Ascending aorta (tissue), 2 donors: ENCODE data around the gene CASZ1. TPM values are rescaled to one million over a fixed set of nuclear protein-coding genes. Genes with fewer than 3 reads are reported as not detected.

ENCODE experiments used
- DNase-seq, 2 donors: peaks; one replicate each; pipeline ENCODE4 v3.0.0-alpha.2; 2019; ENCODE audit warnings: low spot score in 2 of 2
- H3K27ac ChIP-seq, 2 donors: fragments of 200-600 bp; sonication (generic); one replicate each; pipeline ENCODE4 v1.5.1; 2016 to 2017; ENCODE audit warnings: mild to moderate bottlenecking in 1 of 2
- H3K27me3 ChIP-seq: fragments of 200-600 bp; sonication (generic); one replicate; pipeline ENCODE4 v1.5.1; 2017
- H3K36me3 ChIP-seq, 2 donors: fragments of 200-600 bp; sonication (generic); one replicate each; pipeline ENCODE4 v1.5.1; 2016
- H3K4me1 ChIP-seq, 2 donors: fragments of 200-600 bp; sonication (generic); one replicate each; pipeline ENCODE4 v1.5.1; 2016 to 2017; ENCODE audit warnings: mild to moderate bottlenecking in 1 of 2
- H3K4me3 ChIP-seq, 2 donors: fragments of 200-600 bp; sonication (generic); one replicate each; pipeline ENCODE4 v1.5.1; 2016 to 2017; ENCODE audit warnings: mild to moderate bottlenecking in 1 of 2
- H3K9me3 ChIP-seq, 2 donors: fragments of 200-600 bp; sonication (generic); one replicate each; pipeline ENCODE4 v1.5.1; 2016
- CTCF ChIP-seq, 3 experiments: fragments of 200-600 bp in 2 of 3; fragments of 450-650 bp in 1 of 3; sonication (generic) in 2 of 3; IDR thresholded peaks; one replicate each; pipeline ENCODE4 v1.5.1; 2016 to 2019; ENCODE audit warnings: antibody characterized with exemption in 3 of 3, mild to moderate bottlenecking in 1 of 3, moderate library complexity in 1 of 3
- intact Hi-C: fragments of 100-400 bp; cut with DNase I; formaldehyde crosslinking; loops from one replicate; pipeline ENCODE4 v1.15.1; 2023
- total RNA-seq: library from RNA; depleted of rRNA; stranded (reverse); fragments of >200 nt; gene quantifications from one replicate; pipeline ENCODE4 v1.1.0, GENCODE V29; 2016

The CASZ1 gene
- total RNA-seq, 1 donor from 2014 or later: 25.8 TPM

GRCh38 chr1:10650556-10651388 lies 145.7 kb downstream of the CASZ1 start:
- peaks cover 70 to 81% of the 10 kb centered on the region in 2 donors for H3K36me3 ChIP-seq
- no peaks in the 10 kb centered on the region for H3K9me3 ChIP-seq
- no peak for DNase-seq
- H3K27me3 ChIP-seq: no peaks in the 10 kb centered on the region
- no peak overlapping the region for H3K4me3 ChIP-seq
- TF ChIP-seq CTCF (IDR thresholded peaks at IDR 0.05): no peak
- H3K4me1 ChIP-seq: no peaks in the 10 kb centered on the region
- intact Hi-C loops: no loop called here
- no peak overlapping the region for H3K27ac ChIP-seq

GRCh38 chr1:10649517-10650201 lies 146.8 kb downstream of the CASZ1 start:
- Histone ChIP-seq H3K4me3 (no peak overlapping the region), H3K27me3 (no peaks in the 10 kb centered on the region), H3K27ac (no peak overlapping the region), H3K36me3 (peaks cover 67 to 78% of the 10 kb centered on the region in 2 donors), H3K9me3 (no peaks in the 10 kb centered on the region), H3K4me1 (no peaks in the 10 kb centered on the region)
- TF ChIP-seq CTCF (IDR thresholded peaks at IDR 0.05): no peak
- DNase-seq: no peak
- intact Hi-C loops: no loop called here

DNA sequence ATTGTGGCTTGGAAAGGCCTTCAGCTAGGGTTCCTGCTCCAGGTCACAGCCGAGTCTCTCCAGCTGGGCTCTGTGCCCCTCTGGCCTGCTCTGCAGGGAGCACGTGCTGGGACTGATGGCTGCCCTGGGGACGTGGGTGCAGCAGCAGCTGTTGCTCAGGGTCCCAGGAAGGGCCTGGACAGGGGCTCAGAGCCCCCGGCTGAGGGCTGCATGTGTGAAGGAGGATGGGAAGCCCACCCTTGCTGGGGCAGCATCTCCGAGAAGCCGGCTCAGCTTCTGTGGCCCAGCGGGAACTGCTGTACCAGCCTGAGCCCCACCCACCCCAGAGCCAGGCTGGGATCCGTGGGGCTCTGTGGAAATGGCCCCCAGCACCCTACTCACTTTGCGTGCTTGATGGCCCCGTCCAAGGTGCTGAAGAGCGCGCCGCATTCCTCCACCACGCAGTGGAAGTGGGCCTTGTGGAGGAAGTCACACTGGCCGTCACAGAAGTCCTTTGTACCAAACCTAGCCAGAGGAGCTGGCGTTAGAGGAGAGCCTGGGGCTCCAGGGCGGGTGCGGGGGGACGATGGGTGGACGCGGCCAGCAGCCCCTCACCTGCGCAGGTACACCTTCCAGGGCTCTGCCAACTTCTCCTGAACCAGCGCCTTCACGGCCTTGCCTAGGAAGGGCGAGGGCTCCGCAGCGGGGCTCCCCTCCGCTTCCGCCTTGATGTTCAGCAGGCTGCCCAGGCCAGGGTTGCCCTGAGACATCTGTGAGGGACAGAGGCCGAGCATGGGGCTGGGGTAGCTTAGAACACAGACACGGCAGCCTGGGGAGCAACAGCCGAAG lies 147.5 kb downstream of the CASZ1 start:
- H3K27ac ChIP-seq: no peak overlapping the region
- H3K36me3 ChIP-seq: peaks cover 67 to 78% of the 10 kb centered on the region in 2 donors
- H3K4me1 ChIP-seq: no peaks in the 10 kb centered on the region
- H3K9me3 ChIP-seq: no peaks in the 10 kb centered on the region
- no peak for DNase-seq
- no peak overlapping the region for H3K4me3 ChIP-seq
- intact Hi-C loops: no loop called here
- H3K27me3 ChIP-seq: no peaks in the 10 kb centered on the region
- no peak for TF ChIP-seq CTCF (IDR thresholded peaks at IDR 0.05)

- no peak overlapping the region for H3K27ac ChIP-seq
- H3K36me3 ChIP-seq: peaks cover 67 to 76% of the 10 kb centered on the region in 2 donors
- H3K4me3 ChIP-seq: no peak overlapping the region
- intact Hi-C loops: no loop called here
- H3K27me3 ChIP-seq: no peaks in the 10 kb centered on the region
- no peaks in the 10 kb centered on the region for H3K9me3 ChIP-seq
- no peak for TF ChIP-seq CTCF (IDR thresholded peaks at IDR 0.05)
- no peak for DNase-seq
- H3K4me1 ChIP-seq: no peaks in the 10 kb centered on the region
Measured at GRCh38 chr1:10647414-10648170, 148.9 kb downstream of the CASZ1 start.

DNA sequence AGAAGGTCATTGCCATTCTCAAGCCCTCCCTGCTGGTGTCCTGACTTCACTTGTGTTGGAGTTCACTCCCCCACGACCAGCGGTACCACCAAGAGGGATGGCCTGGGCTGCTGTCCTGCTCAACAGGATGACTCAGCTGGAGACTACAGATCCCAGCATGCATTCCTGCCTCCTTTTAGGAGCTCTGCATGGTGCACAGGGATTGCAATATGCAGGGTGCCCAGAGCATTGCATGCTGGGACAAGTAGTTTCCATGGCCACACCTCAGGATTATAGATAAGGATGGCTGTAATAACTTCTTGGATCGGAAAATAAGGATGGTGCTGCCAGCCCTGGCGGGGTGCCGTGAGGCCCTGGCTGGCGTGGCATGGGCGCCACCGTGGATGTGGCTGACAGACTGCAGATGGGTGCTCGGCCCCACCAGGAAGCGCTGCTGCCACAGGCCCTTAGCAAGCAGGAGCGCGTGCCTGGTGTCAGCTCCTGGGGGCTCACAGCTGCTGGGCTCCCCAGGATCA lies 150.0 kb downstream of the CASZ1 start:
- no peaks in the 10 kb centered on the region for H3K27me3 ChIP-seq
- no peaks in the 10 kb centered on the region for H3K9me3 ChIP-seq
- H3K36me3 ChIP-seq: peaks cover 67 to 75% of the 10 kb centered on the region in 2 donors
- no peak overlapping the region for H3K4me3 ChIP-seq
- no peak for DNase-seq
- no peak overlapping the region for H3K27ac ChIP-seq
- TF ChIP-seq CTCF (IDR thresholded peaks at IDR 0.05): no peak
- no peaks in the 10 kb centered on the region for H3K4me1 ChIP-seq
- intact Hi-C loops: no loop called here
